SH-SY5Y (cell line): ENCODE measurements around the gene CD81.

Experiments used
- GATA2 ChIP-seq: IDR thresholded peaks from 2 replicates; pipeline ENCODE4 v1.6.1; 2011; ENCODE audit warnings: mild to moderate bottlenecking, low read depth, low read length
- GATA3 ChIP-seq: IDR thresholded peaks from 2 replicates; pipeline ENCODE4 v1.6.1; 2011; ENCODE audit warnings: low read depth, mild to moderate bottlenecking, low read length, moderate library complexity

- TF ChIP-seq GATA2: no peak
- TF ChIP-seq GATA3: no peak
Observed at GRCh38 chr11:2439820-2440219, 62.7 kb downstream of the CD81 start.
